ENCODE results near the gene TREM1.

Gene TREM1

GRCh38 chr6:41294214-41294872 is 7.9 kb upstream of the TREM1 start:
- TF ChIP-seq CTCF (IDR thresholded peaks at IDR 0.05): no peak
- TF ChIP-seq ZFX (IDR thresholded peaks at IDR 0.05; ENCODE audit: borderline replicate concordance): no peak
- H3K27ac ChIP-seq: no peak overlapping the region

GRCh38 chr6:41291717-41292116 is 5.2 kb upstream of the TREM1 start:
- TF ChIP-seq ZFX (IDR thresholded peaks at IDR 0.05; ENCODE audit: borderline replicate concordance) (no peak), CTCF (IDR thresholded peaks at IDR 0.05) (no peak)

DNA sequence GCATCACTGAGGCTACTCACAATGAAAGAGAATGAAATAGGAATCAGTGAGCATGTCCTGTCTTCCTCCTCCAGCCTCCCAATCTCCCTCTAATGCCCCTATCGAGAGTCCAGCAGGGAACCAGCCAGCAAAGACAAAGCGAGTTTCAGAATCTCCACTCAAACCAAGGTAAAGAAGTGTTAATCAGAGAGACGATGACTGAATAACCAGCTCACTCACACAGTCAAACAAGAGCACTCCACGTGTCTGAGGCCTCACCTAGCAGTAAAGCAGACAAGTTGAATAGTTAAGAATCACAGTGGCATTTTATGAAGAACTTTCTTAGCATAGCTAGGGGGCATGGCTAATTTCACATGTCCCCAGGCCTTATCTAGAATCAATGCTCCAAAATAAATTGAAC is 3.3 kb upstream of the TREM1 start:
- TF ChIP-seq CTCF (IDR thresholded peaks at IDR 0.05) (no peak), ZFX (IDR thresholded peaks at IDR 0.05; ENCODE audit: borderline replicate concordance) (no peak)
- H3K27ac ChIP-seq: no peak overlapping the region

More at GRCh38 chr6:41291717-41292116, 5.2 kb upstream of the TREM1 start:
- no peak overlapping the region for H3K27ac ChIP-seq

GRCh38 chr6:41288754-41289129 is 2.3 kb upstream of the TREM1 start:
- no peak for TF ChIP-seq ZFX (IDR thresholded peaks at IDR 0.05; ENCODE audit: borderline replicate concordance)
- no peak for TF ChIP-seq CTCF (IDR thresholded peaks at IDR 0.05)
- no peak overlapping the region for H3K27ac ChIP-seq

DNA sequence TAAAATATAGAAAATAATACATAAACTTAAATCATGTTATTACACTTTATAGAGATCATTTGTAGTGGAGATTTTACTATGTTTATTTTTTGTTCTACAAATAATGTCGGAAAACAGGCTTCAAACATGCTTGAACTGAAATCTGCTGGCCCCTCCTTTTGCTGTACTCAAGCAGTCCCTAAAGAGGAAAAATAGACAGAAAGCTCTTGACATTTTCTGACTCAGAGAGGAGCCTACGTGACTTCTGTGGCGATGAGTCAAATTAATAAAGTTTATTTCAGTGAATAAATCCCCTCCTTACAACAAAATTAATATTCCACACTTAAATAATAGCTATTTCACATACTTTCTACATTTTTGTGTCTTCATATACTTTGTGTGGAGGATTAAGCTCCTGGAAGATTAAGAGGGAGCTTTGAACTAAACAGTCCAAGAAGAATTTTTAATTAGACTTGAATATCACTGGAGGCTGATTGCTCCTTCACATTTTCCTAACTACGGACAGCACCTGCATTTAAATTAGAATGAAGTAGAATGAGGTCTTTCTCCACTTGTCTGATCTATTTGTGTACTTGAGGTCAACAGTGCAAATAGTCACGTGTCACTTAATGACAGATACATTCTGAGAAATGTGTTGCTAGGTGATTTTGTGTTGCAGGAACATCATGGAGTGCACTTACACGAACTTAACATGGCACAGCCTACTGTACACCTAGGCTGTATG is 1.7 kb upstream of the TREM1 start:
- no peak overlapping the region for H3K27ac ChIP-seq
- no peak for TF ChIP-seq ZFX (IDR thresholded peaks at IDR 0.05; ENCODE audit: borderline replicate concordance)
- TF ChIP-seq CTCF (IDR thresholded peaks at IDR 0.05): no peak

GRCh38 chr6:41284726-41285125 is 1.8 kb downstream of the TREM1 start:
- TF ChIP-seq ZFX (IDR thresholded peaks at IDR 0.05; ENCODE audit: borderline replicate concordance) (no peak), CTCF (IDR thresholded peaks at IDR 0.05) (no peak)

GRCh38 chr6:41283600-41283999 is 2.9 kb downstream of the TREM1 start:
- TF ChIP-seq CTCF (IDR thresholded peaks at IDR 0.05) (no peak), ZFX (IDR thresholded peaks at IDR 0.05; ENCODE audit: borderline replicate concordance) (no peak)
- no peak overlapping the region for H3K27ac ChIP-seq

More at GRCh38 chr6:41284726-41285125, 1.8 kb downstream of the TREM1 start:
- no peak overlapping the region for H3K27ac ChIP-seq

Measured in 22Rv1 (cell line).